GM12878 (cell line): ENCODE measurements around the gene SECTM1. TPM values are rescaled to one million over a fixed set of nuclear protein-coding genes. Genes with fewer than 3 reads are reported as not detected.

Experiments used
- ATAC-seq: fragments of 200-7000 bp; cut with Tn5 transposase; 3 replicates; pipeline ENCODE4 v1.9.1; 2020; ENCODE audit warnings: mild to moderate bottlenecking, moderate library complexity
- BruUV-seq: library from RNA; stranded (reverse); fragments of 400-500 nt; replicated peaks from 2 replicates; lab custom pipeline; 2021; lab: Mats Ljungman, UMichigan
- CTCF ChIA-PET: fragments of 300-600 bp; sonication (Branson Sonifier 250); formaldehyde crosslinking; extraction: SDS; loops from one replicate; lab custom pipeline; 2021; ENCODE audit warnings: inconsistent platforms; lab: Yijun Ruan, JAX
- POLR2A ChIA-PET: fragments of 350-600 bp; formaldehyde crosslinking; extraction: SDS; loops from one replicate; lab custom pipeline; 2021; ENCODE audit warnings: inconsistent platforms; lab: Charles Lee
- RAD21 ChIA-PET: fragments of 300-600 bp; sonication (Branson Sonifier 250); formaldehyde crosslinking; loops from one replicate; lab custom pipeline; 2023; ENCODE audit warnings: antibody characterized with exemption; ENCODE audit not compliant: unreplicated experiment; lab: Charles Lee
- SMC1A ChIA-PET: fragments of 300-600 bp; sonication (Branson Sonifier 250); formaldehyde crosslinking; loops from one replicate; lab custom pipeline; 2023; ENCODE audit not compliant: unreplicated experiment, uncharacterized antibody; lab: Charles Lee
- DNase-seq: peaks from one replicate; pipeline ENCODE4 v3.0.0-alpha.2; 2011; ENCODE audit warnings: low read depth, low spot score
- FAIRE-seq: peaks from 3 replicates; lab custom pipeline; 2011; peaks lifted over from hg19 to GRCh38; lab: Jason Lieb, UNC
- H2AFZ ChIP-seq: 2 replicates; pipeline ENCODE4 v1.6.0; 2011; ENCODE audit warnings: low read depth, low read length, control low read depth; ENCODE audit not compliant: control insufficient read depth
- H3K27ac ChIP-seq: 2 replicates; pipeline ENCODE4 v1.5.1; 2011; ENCODE audit warnings: control low read depth; ENCODE audit not compliant: control insufficient read depth, insufficient read depth
- H3K27me3 ChIP-seq, 2 experiments: replicated peaks in 1 of 2; 2 replicates each; pipeline versions ENCODE4 v1.6.0 to v1.6.1; 2011; ENCODE audit warnings: low read length in 1 of 2; ENCODE audit not compliant: control insufficient read depth in 2 of 2, insufficient read depth in 2 of 2
- H3K36me3 ChIP-seq, 2 experiments: 2 replicates each; pipeline ENCODE4 v1.5.1; 2011; ENCODE audit warnings: low read length in 1 of 2; ENCODE audit not compliant: control insufficient read depth in 2 of 2, insufficient read depth in 2 of 2
- H3K4me1 ChIP-seq: 2 replicates; pipeline ENCODE4 v1.6.1; 2011; ENCODE audit warnings: mild to moderate bottlenecking, low read length, moderate library complexity, mixed read lengths; ENCODE audit not compliant: control insufficient read depth, insufficient read depth
- H3K4me2 ChIP-seq: 2 replicates; pipeline ENCODE4 v1.6.0; 2011; ENCODE audit warnings: control low read depth; ENCODE audit not compliant: control insufficient read depth, insufficient read depth
- H3K4me3 ChIP-seq: fragments of 200-600 bp; sonication (generic); 2 replicates; pipeline ENCODE4 v1.5.1; 2016
- H3K79me2 ChIP-seq: 2 replicates; pipeline ENCODE4 v1.6.0; 2011; ENCODE audit warnings: low read length; ENCODE audit not compliant: control insufficient read depth, insufficient read depth
- H3K9ac ChIP-seq: 2 replicates; pipeline ENCODE4 v1.8.0; 2011; ENCODE audit warnings: low read length, control low read depth, mixed read lengths; ENCODE audit not compliant: control insufficient read depth, insufficient read depth
- H3K9me3 ChIP-seq: replicated peaks from 3 replicates; pipeline ENCODE4 v1.5.1; 2011; ENCODE audit warnings: mild to moderate bottlenecking, low read length; ENCODE audit not compliant: control insufficient read depth, insufficient read depth
- H4K20me1 ChIP-seq: 2 replicates; pipeline ENCODE4 v1.6.0; 2011; ENCODE audit not compliant: control insufficient read depth, insufficient read depth
- CBX3 ChIP-seq: fragments of 200-600 bp; sonication (generic); IDR thresholded peaks from 2 replicates; pipeline ENCODE4 v1.6.1; 2016; ENCODE audit warnings: low read depth, borderline replicate concordance
- CEBPB ChIP-seq, 2 experiments: fragments of 150-350 bp in 1 of 2; IDR thresholded peaks; 2 replicates each; pipeline ENCODE4 v1.6.1; 2012 to 2014; ENCODE audit warnings: low read depth in 2 of 2, low read length in 2 of 2, borderline replicate concordance in 1 of 2, inconsistent platforms in 1 of 2
- EP300 ChIP-seq, 2 experiments: fragments of 150-350 bp in 1 of 2; IDR thresholded peaks; 2 replicates each; pipeline ENCODE4 v1.6.1; 2011 to 2012; ENCODE audit warnings: low read depth in 2 of 2, low read length in 2 of 2, borderline replicate concordance in 1 of 2, improper control_type of control experiment in 1 of 2, inconsistent platforms in 1 of 2; ENCODE audit not compliant: control insufficient read depth in 1 of 2
- FOS ChIP-seq: IDR thresholded peaks from 3 replicates; pipeline ENCODE4 v1.6.1; 2011; ENCODE audit warnings: borderline replicate concordance; ENCODE audit not compliant: insufficient read length; ENCODE audit errors: extremely low read depth
- GABPA ChIP-seq: IDR thresholded peaks from 2 replicates; pipeline ENCODE4 v1.6.1; 2014; ENCODE audit warnings: antibody characterized with exemption, low read depth, mild to moderate bottlenecking, inconsistent platforms
- IRF4 ChIP-seq: IDR thresholded peaks from 2 replicates; pipeline ENCODE4 v1.6.1; 2011; ENCODE audit warnings: low read depth, low read length
- MXI1 ChIP-seq: fragments of 150-350 bp; IDR thresholded peaks from 2 replicates; pipeline ENCODE4 v1.6.1; 2011; ENCODE audit warnings: low read depth, mild to moderate bottlenecking, inconsistent platforms, low read length, improper control_type of control experiment
- NR2F1 ChIP-seq: fragments of 450-650 bp; conservative IDR thresholded peaks from 2 replicates; pipeline ENCODE4 v1.6.1; 2017; ENCODE audit warnings: mild to moderate bottlenecking
- NRF1 ChIP-seq: conservative IDR thresholded peaks from 2 replicates; pipeline ENCODE4 v1.6.1; 2011; ENCODE audit warnings: mild to moderate bottlenecking, low read depth, low read length, improper control_type of control experiment
- SUZ12 ChIP-seq: fragments of 200-600 bp; sonication (generic); IDR thresholded peaks from one replicate; pipeline ENCODE4 v1.6.1; 2018; ENCODE audit warnings: antibody characterized with exemption, mild to moderate bottlenecking; ENCODE audit not compliant: unreplicated experiment
- TCF3 ChIP-seq: IDR thresholded peaks from 2 replicates; pipeline ENCODE4 v1.6.1; 2012; ENCODE audit warnings: low read depth, mild to moderate bottlenecking, low read length, borderline replicate concordance; ENCODE audit not compliant: insufficient read depth
- ZNF274 ChIP-seq: IDR thresholded peaks from one replicate; pipeline ENCODE4 v1.8.0; 2011; ENCODE audit not compliant: insufficient read length, insufficient read depth
- WGBS: methylation state at CpG from one replicate; pipeline ENCODE4 v1.1.6; 2016; ENCODE audit warnings: low lambda C conversion rate; ENCODE audit not compliant: insufficient replicate concordance, insufficient coverage; ENCODE audit errors: missing lambda C conversion rate; 5-methylcytosine and 5-hydroxymethylcytosine counted together
- in situ Hi-C: fragments of 300-500 bp; cut with MboI; formaldehyde crosslinking; loops from 9 replicates; pipeline ENCODE4 v1.14.3; 2018; ENCODE audit warnings: mixed read lengths
- intact Hi-C: fragments of 100-400 bp; cut with micrococcal nuclease; formaldehyde crosslinking; loops from one replicate; pipeline ENCODE4 v1.14.2; 2022; ENCODE audit not compliant: unreplicated experiment
- polyA plus RNA-seq, 11 experiments: library from polyadenylated mRNA; depleted of rRNA in 4 of 11; unstranded in 6 of 11; stranded (reverse) in 5 of 11; fragments of >200 nt; fragmentation: Nextera tagmentation in 4 of 11; fragmentation: Illumina TruSeq in 1 of 11; extraction: Ambion mirVana in 4 of 11; extraction: Trizol in 1 of 11; gene quantifications; 1 replicate in 1 of 11; 2 replicates in 10 of 11; pipeline versions ENCODE4 v1.2.1 to v1.2.3, GENCODE V29; 2011 to 2016; ENCODE audit warnings: inconsistent platforms in 2 of 11, missing spikeins in 2 of 11, low read depth in 1 of 11
- total RNA-seq, 4 experiments: library from RNA; depleted of rRNA in 3 of 4; stranded (reverse); fragments of >200 nt in 3 of 4; fragmentation: Illumina TruSeq in 1 of 4; extraction: Trizol in 1 of 4; gene quantifications; 2 replicates each; pipeline versions ENCODE4 v1.2.1 to v1.2.3, GENCODE V29; 2013 to 2021
- TF ChIP-seq, protein P1 (sequence below): fragments of 450-650 bp; IDR thresholded peaks from 2 replicates; pipeline ENCODE4 v1.6.1; 2016; ENCODE audit warnings: mild to moderate bottlenecking, moderate library complexity, borderline replicate concordance
- TF ChIP-seq, protein P2 (sequence below): IDR thresholded peaks from 2 replicates; pipeline ENCODE4 v1.6.1; 2011; ENCODE audit warnings: low read depth, low read length, improper control_type of control experiment, borderline replicate concordance

Gene SECTM1
- total and polyA plus RNA-seq, 10 of the 15 experiments (the other 5 are each of a cell fraction or from before 2014, with no cell fraction given) = 0.10 to 0.13 (median 0.12) TPM; not detected in 7

GRCh38 chr17:82325286-82326180, 8.0 kb downstream of the SECTM1 start:
- DNase-seq = no peak
- Histone ChIP-seq H3K9ac (no peak overlapping the region), H3K79me2 (no peaks in the 10 kb centered on the region), H3K27ac (no peak overlapping the region), H3K36me3 (no peaks in the 10 kb centered on the region), H3K9me3 (no peaks in the 10 kb centered on the region; the same call in 2 of the 3 replicates), H3K4me2 (no peak overlapping the region), H4K20me1 (no peaks in the 10 kb centered on the region), H3K27me3 (no peaks in the 10 kb centered on the region; a peak in 1 of 4 replicates), H3K4me3 (no peak overlapping the region), H2AFZ (no peak overlapping the region), H3K4me1 (no peaks in the 10 kb centered on the region; the same call in 1 of the 2 replicates)
- WGBS = 35% methylated on average over 30 of the region's 30 CpGs
- ChIA-PET SMC1A (interaction anchor here (1.1 kb wide), 2 partner anchors 25 to 119 kb away, joined by 3 read pairs; no protein-coding TSS in a partner anchor), POLR2A (interaction anchor here (1.1 to 1.2 kb wide), 2 partner anchors 22 to 27 kb away, joined by 3 to 6 read pairs; no protein-coding TSS in a partner anchor), RAD21 (interaction anchor here (1.4 to 6.5 kb wide), 2 partner anchors 16 to 25 kb away, joined by 3 to 77 read pairs; no protein-coding TSS in a partner anchor), CTCF (interaction anchor here (1.2 to 6.2 kb wide), 3 partner anchors 24 to 89 kb away, joined by 3 to 94 read pairs (median 4); no protein-coding TSS in a partner anchor)
- no peak for FAIRE-seq
- no TSS peak for BruUV-seq
- ATAC-seq = no peak
- intact Hi-C loops (no loop called here), in situ Hi-C loops (no loop called here)
- TF ChIP-seq, protein P1, sequence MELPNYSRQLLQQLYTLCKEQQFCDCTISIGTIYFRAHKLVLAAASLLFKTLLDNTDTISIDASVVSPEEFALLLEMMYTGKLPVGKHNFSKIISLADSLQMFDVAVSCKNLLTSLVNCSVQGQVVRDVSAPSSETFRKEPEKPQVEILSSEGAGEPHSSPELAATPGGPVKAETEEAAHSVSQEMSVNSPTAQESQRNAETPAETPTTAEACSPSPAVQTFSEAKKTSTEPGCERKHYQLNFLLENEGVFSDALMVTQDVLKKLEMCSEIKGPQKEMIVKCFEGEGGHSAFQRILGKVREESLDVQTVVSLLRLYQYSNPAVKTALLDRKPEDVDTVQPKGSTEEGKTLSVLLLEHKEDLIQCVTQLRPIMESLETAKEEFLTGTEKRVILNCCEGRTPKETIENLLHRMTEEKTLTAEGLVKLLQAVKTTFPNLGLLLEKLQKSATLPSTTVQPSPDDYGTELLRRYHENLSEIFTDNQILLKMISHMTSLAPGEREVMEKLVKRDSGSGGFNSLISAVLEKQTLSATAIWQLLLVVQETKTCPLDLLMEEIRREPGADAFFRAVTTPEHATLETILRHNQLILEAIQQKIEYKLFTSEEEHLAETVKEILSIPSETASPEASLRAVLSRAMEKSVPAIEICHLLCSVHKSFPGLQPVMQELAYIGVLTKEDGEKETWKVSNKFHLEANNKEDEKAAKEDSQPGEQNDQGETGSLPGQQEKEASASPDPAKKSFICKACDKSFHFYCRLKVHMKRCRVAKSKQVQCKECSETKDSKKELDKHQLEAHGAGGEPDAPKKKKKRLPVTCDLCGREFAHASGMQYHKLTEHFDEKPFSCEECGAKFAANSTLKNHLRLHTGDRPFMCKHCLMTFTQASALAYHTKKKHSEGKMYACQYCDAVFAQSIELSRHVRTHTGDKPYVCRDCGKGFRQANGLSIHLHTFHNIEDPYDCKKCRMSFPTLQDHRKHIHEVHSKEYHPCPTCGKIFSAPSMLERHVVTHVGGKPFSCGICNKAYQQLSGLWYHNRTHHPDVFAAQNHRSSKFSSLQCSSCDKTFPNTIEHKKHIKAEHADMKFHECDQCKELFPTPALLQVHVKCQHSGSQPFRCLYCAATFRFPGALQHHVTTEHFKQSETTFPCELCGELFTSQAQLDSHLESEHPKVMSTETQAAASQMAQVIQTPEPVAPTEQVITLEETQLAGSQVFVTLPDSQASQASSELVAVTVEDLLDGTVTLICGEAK = no peak
- TF ChIP-seq SUZ12 = no peak
- TF ChIP-seq CEBPB (IDR thresholded peaks at IDR 0.05; ENCODE audit: borderline replicate concordance in 1 of 2, low read depth in 2 of 2, low read length in 2 of 2) = no peak
- no peak for TF ChIP-seq NR2F1
- no peak for TF ChIP-seq MXI1
- TF ChIP-seq TCF3 = no peak
- TF ChIP-seq EP300 (IDR thresholded peaks at IDR 0.05; ENCODE audit: borderline replicate concordance in 1 of 2, control insufficient read depth in 1 of 2, low read depth in 2 of 2, low read length in 2 of 2) = no peak
- TF ChIP-seq NRF1 = no peak
- no peak for TF ChIP-seq ZNF274
- TF ChIP-seq IRF4 = no peak
- no peak for TF ChIP-seq GABPA
- no peak for TF ChIP-seq CBX3
- TF ChIP-seq, protein P2, sequence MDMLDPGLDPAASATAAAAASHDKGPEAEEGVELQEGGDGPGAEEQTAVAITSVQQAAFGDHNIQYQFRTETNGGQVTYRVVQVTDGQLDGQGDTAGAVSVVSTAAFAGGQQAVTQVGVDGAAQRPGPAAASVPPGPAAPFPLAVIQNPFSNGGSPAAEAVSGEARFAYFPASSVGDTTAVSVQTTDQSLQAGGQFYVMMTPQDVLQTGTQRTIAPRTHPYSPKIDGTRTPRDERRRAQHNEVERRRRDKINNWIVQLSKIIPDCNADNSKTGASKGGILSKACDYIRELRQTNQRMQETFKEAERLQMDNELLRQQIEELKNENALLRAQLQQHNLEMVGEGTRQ = no peak
- TF ChIP-seq FOS = no peak
- TF ChIP-seq, all 136 proteins: peak for 0
